GM12864 (cell line): Measurements from ENCODE around the gene MEX3C.

Experiments used
- DNase-seq: peaks from one replicate; pipeline ENCODE4 v3.0.0-alpha.2; 2011; ENCODE audit warnings: low read depth
- H3K4me3 ChIP-seq: 2 replicates; pipeline ENCODE4 v1.5.1; 2011; ENCODE audit warnings: mild to moderate bottlenecking, low read depth, low read length, control low read depth
- TF ChIP-seq, protein P1 (sequence below): IDR thresholded peaks from 2 replicates; pipeline ENCODE4 v1.5.1; 2011; ENCODE audit warnings: low read depth, mild to moderate bottlenecking, moderate library complexity, low read length, control low read depth, inconsistent platforms; ENCODE audit errors: missing control alignments

MEX3C gene

DNA sequence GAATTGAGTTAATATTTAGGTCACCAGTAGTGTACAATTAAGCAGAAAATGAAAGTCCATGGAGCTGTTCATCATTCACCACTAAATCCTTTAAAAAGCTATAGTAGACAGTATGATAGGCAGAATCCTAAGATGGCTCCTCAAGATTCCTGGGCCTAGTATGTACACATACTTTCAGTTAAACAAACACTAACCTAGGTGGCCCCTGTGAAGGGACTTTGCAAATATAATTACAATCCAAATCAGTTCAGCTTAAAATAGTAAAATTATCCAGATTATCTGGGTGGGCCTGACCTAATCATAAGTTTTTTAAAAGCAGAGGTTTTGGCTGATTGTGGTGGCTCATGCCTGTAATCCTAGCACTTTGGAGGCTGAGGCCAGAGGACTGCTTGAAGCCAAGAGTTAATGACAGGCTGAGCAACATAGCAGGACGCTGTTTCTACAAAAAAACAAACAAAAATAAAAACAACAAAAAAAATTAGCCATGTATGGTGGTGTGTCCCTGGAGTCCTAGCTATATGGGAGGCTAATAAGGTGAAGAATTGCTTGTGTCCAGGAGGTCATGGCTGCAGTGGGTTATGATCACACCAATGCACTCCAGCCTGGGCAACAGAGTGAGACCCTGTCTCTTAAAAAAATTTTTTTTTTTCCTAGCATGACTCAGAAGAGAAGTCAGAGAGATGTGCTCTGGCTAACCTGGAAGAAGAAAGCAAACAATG is 13.9 kb downstream of the MEX3C start:
- H3K4me3 ChIP-seq, result no peak overlapping the region
- TF ChIP-seq, protein P1, sequence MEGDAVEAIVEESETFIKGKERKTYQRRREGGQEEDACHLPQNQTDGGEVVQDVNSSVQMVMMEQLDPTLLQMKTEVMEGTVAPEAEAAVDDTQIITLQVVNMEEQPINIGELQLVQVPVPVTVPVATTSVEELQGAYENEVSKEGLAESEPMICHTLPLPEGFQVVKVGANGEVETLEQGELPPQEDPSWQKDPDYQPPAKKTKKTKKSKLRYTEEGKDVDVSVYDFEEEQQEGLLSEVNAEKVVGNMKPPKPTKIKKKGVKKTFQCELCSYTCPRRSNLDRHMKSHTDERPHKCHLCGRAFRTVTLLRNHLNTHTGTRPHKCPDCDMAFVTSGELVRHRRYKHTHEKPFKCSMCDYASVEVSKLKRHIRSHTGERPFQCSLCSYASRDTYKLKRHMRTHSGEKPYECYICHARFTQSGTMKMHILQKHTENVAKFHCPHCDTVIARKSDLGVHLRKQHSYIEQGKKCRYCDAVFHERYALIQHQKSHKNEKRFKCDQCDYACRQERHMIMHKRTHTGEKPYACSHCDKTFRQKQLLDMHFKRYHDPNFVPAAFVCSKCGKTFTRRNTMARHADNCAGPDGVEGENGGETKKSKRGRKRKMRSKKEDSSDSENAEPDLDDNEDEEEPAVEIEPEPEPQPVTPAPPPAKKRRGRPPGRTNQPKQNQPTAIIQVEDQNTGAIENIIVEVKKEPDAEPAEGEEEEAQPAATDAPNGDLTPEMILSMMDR, result no peak
- no peak for DNase-seq

- TF ChIP-seq, protein P1, result no peak
- H3K4me3 ChIP-seq, result no peak overlapping the region
- DNase-seq, result no peak
Measured at GRCh38 chr18:51182824-51183223, 14.7 kb downstream of the MEX3C start.

- H3K4me3 ChIP-seq, result no peak overlapping the region
- TF ChIP-seq, protein P1, result no peak
- no peak for DNase-seq
Measured at GRCh38 chr18:51171625-51172259, 25.7 kb downstream of the MEX3C start.

DNA sequence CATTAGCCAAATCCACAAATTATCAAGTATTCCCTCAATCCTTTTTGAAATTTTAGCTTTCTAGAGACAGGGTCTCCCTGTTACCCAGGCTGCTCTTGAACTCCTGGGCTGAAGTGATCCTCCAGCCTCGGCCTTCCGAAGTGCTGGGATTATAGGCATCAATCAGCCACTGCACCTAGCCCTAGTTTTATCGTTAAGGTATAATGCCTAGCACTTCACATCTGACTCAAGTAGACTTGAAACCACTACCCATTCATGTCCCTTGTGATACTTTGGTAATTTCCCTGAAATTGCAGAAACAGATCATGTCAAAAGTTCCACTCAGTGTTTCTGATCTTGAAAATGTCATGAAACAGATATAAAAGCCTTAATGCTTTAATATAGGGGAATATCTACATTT is 26.3 kb downstream of the MEX3C start:
- no peak for DNase-seq
- H3K4me3 ChIP-seq, result no peak overlapping the region
- TF ChIP-seq, protein P1, result no peak

DNA sequence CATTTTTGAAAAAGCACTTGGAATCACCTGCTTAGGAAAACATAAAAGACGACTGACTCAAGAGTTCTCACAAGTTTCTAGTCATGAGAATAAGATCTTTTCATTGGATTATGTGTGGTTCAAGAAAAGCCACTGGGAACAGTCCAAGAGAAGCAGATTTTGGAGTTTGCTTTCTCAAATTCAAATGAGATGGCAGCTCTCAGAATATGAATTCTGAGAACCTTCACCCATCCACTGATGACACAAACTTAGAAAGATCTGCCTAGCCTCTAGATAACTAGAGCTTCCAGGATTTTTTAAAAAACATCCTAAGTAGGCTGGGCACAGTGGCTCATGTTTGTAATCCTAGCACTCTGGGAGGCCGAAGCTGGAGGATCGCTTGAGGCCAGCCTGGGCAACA is 26.8 kb downstream of the MEX3C start:
- no peak overlapping the region for H3K4me3 ChIP-seq
- DNase-seq, result no peak
- TF ChIP-seq, protein P1, result no peak

- TF ChIP-seq, protein P1, result no peak
Measured at GRCh38 chr18:51169731-51170130, 27.8 kb downstream of the MEX3C start.

More at GRCh38 chr18:51169731-51170130, 27.8 kb downstream of the MEX3C start:
- no peak overlapping the region for H3K4me3 ChIP-seq
- DNase-seq, result no peak
